ENCODE measurements around the gene UBASH3A. TPM values are rescaled to one million over a fixed set of nuclear protein-coding genes. Genes with fewer than 3 reads are reported as not detected.

The UBASH3A gene
- total RNA-seq, 1 donor from 2014 or later = 1.5 TPM

- intact Hi-C loops (cut with DNase I) = no loop called here
Observed at GRCh38 chr21:42496120-42496838, 92.6 kb downstream of the UBASH3A start, which contains the start of gene RSPH1. TSS of gene RSPH1 (minus strand) at chr21:42496224. CDS start at chr21:42496186, 38 bp downstream.

GRCh38 chr21:42496839-42497202 is 93.1 kb downstream of the UBASH3A start:
- H3K27me3 ChIP-seq = no peaks in the 10 kb centered on the region
- peak overlapping the region; percentile 88 for H3K27ac ChIP-seq
- DNase-seq = no peak
- TF ChIP-seq, protein P1, sequence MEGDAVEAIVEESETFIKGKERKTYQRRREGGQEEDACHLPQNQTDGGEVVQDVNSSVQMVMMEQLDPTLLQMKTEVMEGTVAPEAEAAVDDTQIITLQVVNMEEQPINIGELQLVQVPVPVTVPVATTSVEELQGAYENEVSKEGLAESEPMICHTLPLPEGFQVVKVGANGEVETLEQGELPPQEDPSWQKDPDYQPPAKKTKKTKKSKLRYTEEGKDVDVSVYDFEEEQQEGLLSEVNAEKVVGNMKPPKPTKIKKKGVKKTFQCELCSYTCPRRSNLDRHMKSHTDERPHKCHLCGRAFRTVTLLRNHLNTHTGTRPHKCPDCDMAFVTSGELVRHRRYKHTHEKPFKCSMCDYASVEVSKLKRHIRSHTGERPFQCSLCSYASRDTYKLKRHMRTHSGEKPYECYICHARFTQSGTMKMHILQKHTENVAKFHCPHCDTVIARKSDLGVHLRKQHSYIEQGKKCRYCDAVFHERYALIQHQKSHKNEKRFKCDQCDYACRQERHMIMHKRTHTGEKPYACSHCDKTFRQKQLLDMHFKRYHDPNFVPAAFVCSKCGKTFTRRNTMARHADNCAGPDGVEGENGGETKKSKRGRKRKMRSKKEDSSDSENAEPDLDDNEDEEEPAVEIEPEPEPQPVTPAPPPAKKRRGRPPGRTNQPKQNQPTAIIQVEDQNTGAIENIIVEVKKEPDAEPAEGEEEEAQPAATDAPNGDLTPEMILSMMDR (IDR thresholded peaks at IDR 0.05) = no peak
- intact Hi-C loops (cut with DNase I) = no loop called here
- no peaks in the 10 kb centered on the region for H3K9me3 ChIP-seq
- peak; percentile 11 for ATAC-seq
- H3K4me1 ChIP-seq = peaks cover 10% of the 10 kb centered on the region
- H3K36me3 ChIP-seq = no peaks in the 10 kb centered on the region
- peak overlapping the region; percentile 68 for H3K4me3 ChIP-seq

More at GRCh38 chr21:42496120-42496838, 92.6 kb downstream of the UBASH3A start, which contains the start of gene RSPH1:
- TF ChIP-seq, protein P1 (IDR thresholded peaks at IDR 0.05) = no peak
- Histone ChIP-seq H3K27ac (peak within 1 kb of the TSS; percentile 88), H3K36me3 (no peaks in the 10 kb centered on the region), H3K4me3 (peak within 1 kb of the TSS; percentile 68), H3K4me1 (peaks cover 10% of the 10 kb centered on the region), H3K9me3 (no peaks in the 10 kb centered on the region), H3K27me3 (no peaks in the 10 kb centered on the region)
- peak; percentile 100 for DNase-seq
- peak; percentile 99 for ATAC-seq

Other genes starting within 250 kb of the UBASH3A start
- 62.6 TPM for gene ABCG1, start 184.8 kb upstream of the UBASH3A start, total RNA-seq
- 19.6 TPM for gene TFF3, start 88.5 kb upstream of the UBASH3A start, total RNA-seq
- not detected for gene TFF2, start 52.9 kb upstream of the UBASH3A start, total RNA-seq
- not detected for gene TFF1, start 37.4 kb upstream of the UBASH3A start, total RNA-seq
- 4.1 TPM for gene TMPRSS3, start 7.8 kb upstream of the UBASH3A start, total RNA-seq
- gene RSPH1, start 92.3 kb downstream of the UBASH3A start, total RNA-seq = 0.84 TPM
- gene SLC37A1, start 110.0 kb downstream of the UBASH3A start, total RNA-seq = 21.6 TPM
- 15.3 TPM for gene PDE9A, start 249.7 kb downstream of the UBASH3A start, total RNA-seq

Data from upper lobe of right lung (tissue), 1 donor.